H9 (cell line): Measurements from ENCODE around the gene ASB8. TPM values are rescaled to one million over a fixed set of nuclear protein-coding genes. Genes with fewer than 3 reads are reported as not detected.

ENCODE experiments used
- DNase-seq: peaks from one replicate; pipeline ENCODE4 v3.0.0-alpha.2; 2017
- H2AFZ ChIP-seq: one replicate; pipeline ENCODE4 v1.6.1; 2013; ENCODE audit warnings: mild to moderate bottlenecking, low read length, control low read depth, moderate library complexity
- H2AK5ac ChIP-seq: 2 replicates; pipeline ENCODE4 v1.6.1; 2013; ENCODE audit warnings: low read length, control low read depth, mixed read lengths; ENCODE audit not compliant: insufficient read length
- H2BK120ac ChIP-seq: one replicate; pipeline ENCODE4 v1.6.1; 2013; ENCODE audit warnings: low read depth, mild to moderate bottlenecking, low read length, control low read depth, inconsistent platforms; ENCODE audit not compliant: poor library complexity, severe bottlenecking
- H2BK12ac ChIP-seq: 2 replicates; pipeline ENCODE4 v1.6.1; 2013; ENCODE audit warnings: low read length, control low read depth, mixed read lengths, low read depth; ENCODE audit not compliant: insufficient read length
- H2BK15ac ChIP-seq: 2 replicates; pipeline ENCODE4 v1.6.1; 2013; ENCODE audit warnings: low read depth, low read length, control low read depth
- H2BK20ac ChIP-seq: one replicate; pipeline ENCODE4 v1.6.1; 2013; ENCODE audit warnings: low read depth, mild to moderate bottlenecking, low read length, control low read depth, inconsistent platforms; ENCODE audit not compliant: poor library complexity, severe bottlenecking
- H2BK5ac ChIP-seq: 2 replicates; pipeline ENCODE4 v1.6.1; 2013; ENCODE audit warnings: low read length, control low read depth, mixed read lengths; ENCODE audit not compliant: insufficient read length
- H3K14ac ChIP-seq: 2 replicates; pipeline ENCODE4 v1.6.1; 2013; ENCODE audit warnings: low read length, control low read depth; ENCODE audit not compliant: insufficient read depth
- H3K18ac ChIP-seq: 2 replicates; pipeline ENCODE4 v1.6.1; 2013; ENCODE audit warnings: low read depth, mild to moderate bottlenecking, mixed read lengths, low read length, control low read depth; ENCODE audit not compliant: insufficient read length
- H3K23ac ChIP-seq: 2 replicates; pipeline ENCODE4 v1.6.1; 2013; ENCODE audit warnings: low read length, control low read depth, mixed read lengths, low read depth; ENCODE audit not compliant: insufficient read length
- H3K23me2 ChIP-seq: 2 replicates; pipeline ENCODE4 v1.6.1; 2013; ENCODE audit warnings: low read depth, mild to moderate bottlenecking, mixed read lengths, low read length, control low read depth; ENCODE audit not compliant: insufficient read length, poor library complexity, severe bottlenecking
- H3K27ac ChIP-seq: 2 replicates; pipeline ENCODE4 v1.5.1; 2013; ENCODE audit warnings: low read length, control low read depth, mixed read lengths, low read depth; ENCODE audit not compliant: insufficient read length
- H3K27me3 ChIP-seq: 2 replicates; pipeline ENCODE4 v1.6.1; 2013; ENCODE audit warnings: low read length, control low read depth, inconsistent platforms; ENCODE audit not compliant: insufficient read depth
- H3K4ac ChIP-seq: 2 replicates; pipeline ENCODE4 v1.6.1; 2013; ENCODE audit warnings: low read depth, mild to moderate bottlenecking, control low read depth, inconsistent platforms, low read length, moderate library complexity
- H3K4me1 ChIP-seq: 2 replicates; pipeline ENCODE4 v1.6.1; 2013; ENCODE audit warnings: low read length, control low read depth, inconsistent platforms; ENCODE audit not compliant: insufficient read depth
- H3K4me2 ChIP-seq: 2 replicates; pipeline ENCODE4 v1.6.1; 2013; ENCODE audit warnings: low read length, control low read depth, mixed read lengths; ENCODE audit not compliant: insufficient read length, insufficient read depth
- H3K56ac ChIP-seq: 2 replicates; pipeline ENCODE4 v1.6.1; 2013; ENCODE audit warnings: low read depth, mild to moderate bottlenecking, mixed read lengths, low read length, control low read depth; ENCODE audit not compliant: insufficient read length
- H3K79me1 ChIP-seq: 2 replicates; pipeline ENCODE4 v1.6.1; 2013; ENCODE audit warnings: low read depth, mild to moderate bottlenecking, moderate library complexity, low read length, control low read depth, inconsistent platforms; ENCODE audit not compliant: insufficient read depth, poor library complexity, severe bottlenecking
- H3K79me2 ChIP-seq: 2 replicates; pipeline ENCODE4 v1.6.1; 2013; ENCODE audit warnings: low read length, control low read depth, inconsistent platforms; ENCODE audit not compliant: insufficient read depth
- H3K9ac ChIP-seq: 2 replicates; pipeline ENCODE4 v1.6.1; 2013; ENCODE audit warnings: low read length, control low read depth, mixed read lengths; ENCODE audit not compliant: insufficient read length; ENCODE audit errors: extremely low read depth
- H3K9me3 ChIP-seq: one replicate; pipeline ENCODE4 v1.6.1; 2013; ENCODE audit warnings: low read depth, low read length, inconsistent platforms; ENCODE audit not compliant: control insufficient read depth
- H3T11ph ChIP-seq: one replicate; pipeline ENCODE4 v1.6.1; 2013; ENCODE audit warnings: mild to moderate bottlenecking, low read length, control low read depth, inconsistent platforms
- H4K20me1 ChIP-seq: one replicate; pipeline ENCODE4 v1.6.1; 2013; ENCODE audit not compliant: control insufficient read depth, insufficient read length, insufficient read depth
- H4K5ac ChIP-seq: 2 replicates; pipeline ENCODE4 v1.6.1; 2013; ENCODE audit warnings: low read depth, mild to moderate bottlenecking, mixed read lengths, low read length, control low read depth; ENCODE audit not compliant: insufficient read length
- H4K8ac ChIP-seq: replicated peaks from 2 replicates; pipeline ENCODE4 v1.6.1; 2013; ENCODE audit warnings: low read length, control low read depth, mixed read lengths, low read depth; ENCODE audit not compliant: insufficient read length
- H4K91ac ChIP-seq: 2 replicates; pipeline ENCODE4 v1.6.1; 2013; ENCODE audit warnings: low read depth, mild to moderate bottlenecking, moderate library complexity, mixed read lengths, low read length, control low read depth; ENCODE audit not compliant: insufficient read length
- H3K27ac Mint-ChIP-seq, 3 experiments: 2 replicates in 2 of 3; 3 replicates in 1 of 3; pipeline ENCODE4 v1.8.0; 2020 to 2021; ENCODE audit warnings: mixed read lengths in 3 of 3, mild to moderate bottlenecking in 1 of 3, moderate library complexity in 1 of 3
- H3K27me3 Mint-ChIP-seq: 2 replicates; pipeline ENCODE4 v1.8.0; 2021; ENCODE audit warnings: low read depth, mild to moderate bottlenecking, moderate library complexity, mixed read lengths
- H3K36me3 Mint-ChIP-seq, 3 experiments: 2 replicates in 2 of 3; 3 replicates in 1 of 3; pipeline ENCODE4 v1.8.0; 2020 to 2021; ENCODE audit warnings: low read depth in 3 of 3, mixed read lengths in 3 of 3; ENCODE audit not compliant: insufficient read depth in 1 of 3
- H3K4me1 Mint-ChIP-seq, 2 experiments: 2 replicates each; pipeline ENCODE4 v1.8.0; 2020; ENCODE audit warnings: mixed read lengths in 2 of 2
- H3K4me3 Mint-ChIP-seq, 2 experiments: 2 replicates in 1 of 2; 3 replicates in 1 of 2; pipeline ENCODE4 v1.8.0; 2020 to 2021; ENCODE audit warnings: mild to moderate bottlenecking in 2 of 2, mixed read lengths in 2 of 2, moderate library complexity in 1 of 2
- H3K9me3 Mint-ChIP-seq, 2 experiments: 2 replicates in 1 of 2; 3 replicates in 1 of 2; pipeline ENCODE4 v1.8.0; 2020; ENCODE audit warnings: mild to moderate bottlenecking in 2 of 2, mixed read lengths in 2 of 2, moderate library complexity in 1 of 2
- CTCF ChIP-seq: fragments of 200-600 bp; sonication (generic); conservative IDR thresholded peaks from 3 replicates; pipeline ENCODE4 v1.8.0; 2021; ENCODE audit warnings: antibody characterized with exemption, mild to moderate bottlenecking
- WGBS: extraction: QIAGEN DNeasy Blood & Tissue Kit; methylation state at CpG from one replicate; pipeline ENCODE4 v1.1.7; 2013; ENCODE audit warnings: missing lambda C conversion rate, low lambda C conversion rate, mixed read lengths; ENCODE audit not compliant: insufficient read length; ENCODE audit errors: extremely low coverage; 5-methylcytosine and 5-hydroxymethylcytosine counted together
- total RNA-seq: library from RNA; stranded (reverse); gene quantifications from 2 replicates; pipeline ENCODE4 v1.2.1, GENCODE V29; 2021

Gene ASB8
- total RNA-seq, 1 experiment from 2014 or later = 10.9 TPM

GRCh38 chr12:48126953-48127630 is 30.2 kb downstream of the ASB8 start:
- H3K4me2 ChIP-seq = no peak overlapping the region
- H2BK12ac ChIP-seq = no peak overlapping the region
- H2AFZ ChIP-seq = no peak overlapping the region
- H3K9me3 ChIP-seq = no peaks in the 10 kb centered on the region
- H3K27me3 ChIP-seq = no peaks in the 10 kb centered on the region
- H3T11ph ChIP-seq = no peak overlapping the region
- no CpG with 5 or more reads among the region's 2 CpGs for WGBS
- no peak overlapping the region for H3K23ac ChIP-seq
- no peak overlapping the region for H2BK120ac ChIP-seq
- no peak overlapping the region for H3K27ac Mint-ChIP-seq
- H3K27ac ChIP-seq = no peak overlapping the region
- H3K36me3 Mint-ChIP-seq = peaks cover 17 to 73% (median 63%) of the 10 kb centered on the region in 3 experiments
- H3K4ac ChIP-seq = no peak overlapping the region
- H3K27me3 Mint-ChIP-seq = no peaks in the 10 kb centered on the region; the same call in 1 of the 2 replicates
- no peak overlapping the region for H3K18ac ChIP-seq
- no peaks in the 10 kb centered on the region for H4K20me1 ChIP-seq
- no peak overlapping the region for H3K56ac ChIP-seq
- no peaks in the 10 kb centered on the region for H3K9me3 Mint-ChIP-seq
- no peaks in the 10 kb centered on the region for H3K79me2 ChIP-seq
- H4K5ac ChIP-seq = no peak overlapping the region
- no peak overlapping the region for H3K14ac ChIP-seq
- H4K91ac ChIP-seq = no peak overlapping the region
- H2BK20ac ChIP-seq = no peak overlapping the region
- H3K79me1 ChIP-seq = no peaks in the 10 kb centered on the region
- no peaks in the 10 kb centered on the region for H3K23me2 ChIP-seq
- no peak overlapping the region for H3K9ac ChIP-seq
- DNase-seq = no peak
- H3K4me3 Mint-ChIP-seq = no peak overlapping the region
- no peak overlapping the region for H4K8ac ChIP-seq
- no peak overlapping the region for H2BK5ac ChIP-seq
- no peaks in the 10 kb centered on the region; a peak in 1 of 4 replicates for H3K4me1 Mint-ChIP-seq
- H3K4me1 ChIP-seq = no peaks in the 10 kb centered on the region
- no peak for TF ChIP-seq CTCF
- H2BK15ac ChIP-seq = no peak overlapping the region
- H2AK5ac ChIP-seq = no peak overlapping the region
